Astrocyte (in vitro differentiated cells and primary cell): ENCODE results near the gene C9orf43. TPM values are rescaled to one million over a fixed set of nuclear protein-coding genes. Genes with fewer than 3 reads are reported as not detected.
"Not testable (repeated sequence)": the region's sequence is repeated elsewhere in the genome, so short reads cannot be mapped to it uniquely, and the experiment has no call there.

Experiments
- DNase-seq: peaks from one replicate; pipeline ENCODE4 v3.0.0-alpha.2; 2010; ENCODE audit warnings: low read depth
- FAIRE-seq: peaks from 2 replicates; lab custom pipeline; 2011; peaks lifted over from hg19 to GRCh38; lab: Jason Lieb, UNC
- H2AFZ ChIP-seq: 2 replicates; pipeline ENCODE4 v1.6.0; 2012; ENCODE audit warnings: low read depth, low read length, inconsistent platforms
- H3K27ac ChIP-seq: 2 replicates; pipeline ENCODE4 v1.5.1; 2011; ENCODE audit warnings: low read depth, low read length, inconsistent platforms
- H3K27me3 ChIP-seq: 2 replicates; pipeline ENCODE4 v1.6.0; 2011; ENCODE audit warnings: low read length, inconsistent platforms; ENCODE audit not compliant: insufficient read depth
- H3K36me3 ChIP-seq: 2 replicates; pipeline ENCODE4 v1.5.1; 2011; ENCODE audit warnings: low read length, inconsistent platforms; ENCODE audit not compliant: insufficient read depth
- H3K4me1 ChIP-seq: 2 replicates; pipeline ENCODE4 v1.5.1; 2011; ENCODE audit warnings: low read length, inconsistent platforms; ENCODE audit not compliant: insufficient read depth
- H3K4me2 ChIP-seq: 2 replicates; pipeline ENCODE4 v1.6.0; 2012; ENCODE audit warnings: low read length, inconsistent platforms
- H3K4me3 ChIP-seq: 2 replicates; pipeline ENCODE4 v1.5.1; 2011; ENCODE audit warnings: low read depth, mild to moderate bottlenecking, low read length, inconsistent platforms; ENCODE audit not compliant: insufficient read depth
- H3K79me2 ChIP-seq: 2 replicates; pipeline ENCODE4 v1.6.0; 2012; ENCODE audit warnings: mild to moderate bottlenecking, low read length, inconsistent platforms; ENCODE audit not compliant: insufficient read depth
- H3K9ac ChIP-seq: 2 replicates; pipeline ENCODE4 v1.6.0; 2012; ENCODE audit warnings: mild to moderate bottlenecking, low read length, inconsistent platforms
- H3K9me3 ChIP-seq: 2 replicates; pipeline ENCODE4 v1.5.1; 2012; ENCODE audit warnings: low read depth, mild to moderate bottlenecking, low read length, inconsistent platforms; ENCODE audit not compliant: insufficient read depth
- H4K20me1 ChIP-seq: 2 replicates; pipeline ENCODE4 v1.6.0; 2012; ENCODE audit warnings: low read length, inconsistent platforms; ENCODE audit not compliant: insufficient read depth
- H3K27ac Mint-ChIP-seq: one replicate; pipeline ENCODE4 v1.8.0; 2021; ENCODE audit warnings: mild to moderate bottlenecking, mixed read lengths; ENCODE audit not compliant: unreplicated experiment
- H3K27me3 Mint-ChIP-seq: one replicate; pipeline ENCODE4 v1.8.0; 2021; ENCODE audit warnings: low read depth, mixed read lengths; ENCODE audit not compliant: unreplicated experiment
- H3K36me3 Mint-ChIP-seq: one replicate; pipeline ENCODE4 v1.8.0; 2021; ENCODE audit warnings: low read depth, mixed read lengths; ENCODE audit not compliant: unreplicated experiment
- H3K4me1 Mint-ChIP-seq: one replicate; pipeline ENCODE4 v1.8.0; 2021; ENCODE audit warnings: low read depth, mixed read lengths; ENCODE audit not compliant: unreplicated experiment
- H3K4me3 Mint-ChIP-seq: one replicate; pipeline ENCODE4 v1.8.0; 2021; ENCODE audit warnings: mild to moderate bottlenecking, moderate library complexity, mixed read lengths; ENCODE audit not compliant: unreplicated experiment
- H3K9me3 Mint-ChIP-seq: one replicate; pipeline ENCODE4 v1.8.0; 2021; ENCODE audit warnings: mild to moderate bottlenecking, mixed read lengths; ENCODE audit not compliant: unreplicated experiment
- CTCF ChIP-seq: IDR thresholded peaks from 2 replicates; pipeline ENCODE4 v1.5.1; 2011; ENCODE audit warnings: low read depth, mild to moderate bottlenecking, inconsistent platforms, low read length, moderate library complexity; ENCODE audit not compliant: insufficient read depth
- EZH2 ChIP-seq: IDR thresholded peaks from 2 replicates; pipeline ENCODE4 v1.6.1; 2012; ENCODE audit warnings: mild to moderate bottlenecking, low read length, inconsistent platforms; ENCODE audit not compliant: insufficient read depth
- total RNA-seq: library from RNA; stranded (reverse); gene quantifications from 2 replicates; pipeline ENCODE4 v1.2.1, GENCODE V29; 2021

Gene C9orf43
- total RNA-seq, 1 donor from 2014 or later = 0.66 TPM

- Histone ChIP-seq H3K79me2 (no peaks in the 10 kb centered on the region), H3K9ac (peak within 1 kb of the TSS; percentile 88), H2AFZ (peak within 1 kb of the TSS; percentile 99), H3K4me2 (peak within 1 kb of the TSS; percentile 97), H4K20me1 (peaks cover 11% of the 10 kb centered on the region), H3K27me3 (no peaks in the 10 kb centered on the region), H3K4me3 (peak within 1 kb of the TSS; percentile 86), H3K9me3 (no peaks in the 10 kb centered on the region), H3K4me1 (peaks cover 6% of the 10 kb centered on the region), H3K36me3 (no peaks in the 10 kb centered on the region), H3K27ac (peak within 1 kb of the TSS; percentile 19)
- TF ChIP-seq EZH2 = no peak
- no peak for TF ChIP-seq CTCF
- Mint-ChIP-seq H3K27me3 (no peaks in the 10 kb centered on the region), H3K27ac (peak within 1 kb of the TSS; percentile 34), H3K9me3 (no peaks in the 10 kb centered on the region), H3K36me3 (no peaks in the 10 kb centered on the region), H3K4me1 (peaks cover 9% of the 10 kb centered on the region), H3K4me3 (peak within 1 kb of the TSS; percentile 85)
- peak; percentile 50 for DNase-seq
- FAIRE-seq = no peak
These were observed 33.6 kb upstream of the C9orf43 start, which contains the start of gene HDHD3 for GRCh38 chr9:113376634-113377567. Gene HDHD3 (minus strand): TSS chr9:113376986. CDS start chr9:113374354, 2,632 bp downstream.

GRCh38 chr9:113379094-113379828, 31.3 kb upstream of the C9orf43 start:
- H3K36me3 Mint-ChIP-seq, H3K27ac Mint-ChIP-seq, H3K4me1 ChIP-seq, H4K20me1 ChIP-seq, H3K4me2 ChIP-seq, H3K4me1 Mint-ChIP-seq, H3K27me3 ChIP-seq, H3K9ac ChIP-seq, H3K4me3 ChIP-seq, DNase-seq, H3K27ac ChIP-seq, H3K4me3 Mint-ChIP-seq, FAIRE-seq, H3K27me3 Mint-ChIP-seq, H3K9me3 ChIP-seq, H2AFZ ChIP-seq, H3K9me3 Mint-ChIP-seq, H3K36me3 ChIP-seq, H3K79me2 ChIP-seq: not testable (repeated sequence)

- FAIRE-seq = not testable (repeated sequence)
These were observed 30.7 kb upstream of the C9orf43 start for GRCh38 chr9:113379829-113380210.

More at GRCh38 chr9:113379829-113380210, 30.7 kb upstream of the C9orf43 start:
- not testable (repeated sequence) for DNase-seq, H4K20me1 ChIP-seq, H3K79me2 ChIP-seq, H3K27me3 ChIP-seq, H3K9me3 ChIP-seq, H2AFZ ChIP-seq, H3K27ac ChIP-seq, H3K4me1 Mint-ChIP-seq, H3K4me3 Mint-ChIP-seq, H3K4me3 ChIP-seq, H3K36me3 Mint-ChIP-seq, H3K4me2 ChIP-seq, H3K27ac Mint-ChIP-seq, H3K27me3 Mint-ChIP-seq, H3K9ac ChIP-seq, H3K9me3 Mint-ChIP-seq, H3K36me3 ChIP-seq, H3K4me1 ChIP-seq
